VCaP (cell line): Measurements from ENCODE around the gene NXN.

ENCODE experiments used
- H3K27ac ChIP-seq: fragments of 450-650 bp; 2 replicates; pipeline ENCODE4 v1.5.1; 2017
- CTCF ChIP-seq: fragments of 450-650 bp; conservative IDR thresholded peaks from 2 replicates; pipeline ENCODE4 v1.5.1; 2017; ENCODE audit warnings: mild to moderate bottlenecking, moderate library complexity

NXN gene

GRCh38 chr17:825216-825615, 154.4 kb downstream of the NXN start:
- TF ChIP-seq CTCF, result no peak

DNA sequence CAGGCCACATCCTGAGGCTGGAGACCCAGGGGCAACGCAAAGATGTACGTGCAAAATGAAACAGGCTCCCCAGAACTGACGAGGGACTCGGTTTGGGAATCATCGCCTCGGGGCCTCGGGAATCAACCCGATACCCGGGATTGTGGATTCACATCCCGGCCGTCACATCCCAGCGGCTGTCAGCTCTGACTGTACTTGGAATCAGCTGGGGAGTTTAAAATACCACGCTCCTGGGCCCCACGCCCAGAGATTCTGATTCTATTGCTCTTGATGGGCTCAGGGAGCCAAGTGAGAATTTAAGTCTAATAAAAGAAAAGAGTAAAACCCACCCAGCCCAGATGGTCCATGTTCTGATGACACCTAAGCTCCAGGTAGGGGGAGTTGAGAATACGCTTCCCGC, 155.2 kb downstream of the NXN start:
- no peak for TF ChIP-seq CTCF

More at GRCh38 chr17:825216-825615, 154.4 kb downstream of the NXN start:
- H3K27ac ChIP-seq, result no peak overlapping the region

DNA sequence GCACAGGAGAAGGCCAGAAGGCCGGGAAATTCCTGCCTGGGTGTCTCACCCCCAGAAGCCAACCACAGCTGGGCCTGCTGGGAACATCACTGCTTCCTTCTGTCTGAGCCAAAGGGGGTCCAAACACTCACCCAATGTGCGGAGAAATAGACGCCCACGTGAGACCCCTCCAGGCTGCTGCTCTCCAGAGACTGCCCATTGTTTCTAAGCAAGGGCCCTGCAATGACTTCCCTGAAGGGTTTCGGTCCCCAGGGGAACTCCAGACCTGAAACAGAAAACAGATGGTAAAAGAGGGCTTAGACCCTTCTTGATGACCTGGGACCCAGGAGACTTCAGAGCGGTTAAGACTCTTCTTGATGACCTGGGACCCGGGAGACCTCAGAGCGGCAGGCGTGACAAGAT, 156.1 kb downstream of the NXN start:
- no peak for TF ChIP-seq CTCF
- no peak overlapping the region for H3K27ac ChIP-seq

More for the DNA sequence above, 155.2 kb downstream of the NXN start:
- H3K27ac ChIP-seq, result no peak overlapping the region

- no peak overlapping the region for H3K27ac ChIP-seq
- no peak for TF ChIP-seq CTCF
These were observed 160.3 kb downstream of the NXN start for GRCh38 chr17:819251-819650.

GRCh38 chr17:814371-814770, 165.2 kb downstream of the NXN start:
- no peak for TF ChIP-seq CTCF

DNA sequence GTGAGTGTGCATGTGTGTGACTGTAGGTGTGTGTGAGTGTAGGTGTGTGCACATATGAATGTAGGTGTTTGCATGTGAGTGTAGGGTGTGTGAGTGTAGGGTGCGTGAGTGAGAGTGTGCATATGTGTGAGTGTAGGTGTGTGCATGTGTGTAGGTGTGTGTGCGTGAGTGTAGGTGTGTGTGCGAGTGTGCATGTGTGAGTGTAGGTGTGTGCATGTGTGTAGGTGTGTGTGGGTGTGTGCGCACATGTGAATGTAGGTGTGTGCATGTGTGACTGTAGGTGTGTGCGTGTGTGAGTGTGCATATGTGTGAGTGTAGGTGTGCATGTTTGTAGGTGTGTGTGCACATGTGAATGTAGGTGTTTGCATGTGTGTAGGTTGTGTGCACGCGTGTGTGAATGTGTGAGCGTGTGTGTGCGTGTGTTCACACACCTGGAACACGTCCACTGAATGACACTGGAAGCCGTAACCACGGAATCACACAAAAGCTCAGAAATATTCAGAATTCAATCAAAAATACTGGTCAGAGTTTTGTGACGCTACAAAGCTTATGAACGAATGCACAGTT, 166.9 kb downstream of the NXN start:
- no peak overlapping the region for H3K27ac ChIP-seq
- no peak for TF ChIP-seq CTCF

More at GRCh38 chr17:814371-814770, 165.2 kb downstream of the NXN start:
- no peak overlapping the region for H3K27ac ChIP-seq

DNA sequence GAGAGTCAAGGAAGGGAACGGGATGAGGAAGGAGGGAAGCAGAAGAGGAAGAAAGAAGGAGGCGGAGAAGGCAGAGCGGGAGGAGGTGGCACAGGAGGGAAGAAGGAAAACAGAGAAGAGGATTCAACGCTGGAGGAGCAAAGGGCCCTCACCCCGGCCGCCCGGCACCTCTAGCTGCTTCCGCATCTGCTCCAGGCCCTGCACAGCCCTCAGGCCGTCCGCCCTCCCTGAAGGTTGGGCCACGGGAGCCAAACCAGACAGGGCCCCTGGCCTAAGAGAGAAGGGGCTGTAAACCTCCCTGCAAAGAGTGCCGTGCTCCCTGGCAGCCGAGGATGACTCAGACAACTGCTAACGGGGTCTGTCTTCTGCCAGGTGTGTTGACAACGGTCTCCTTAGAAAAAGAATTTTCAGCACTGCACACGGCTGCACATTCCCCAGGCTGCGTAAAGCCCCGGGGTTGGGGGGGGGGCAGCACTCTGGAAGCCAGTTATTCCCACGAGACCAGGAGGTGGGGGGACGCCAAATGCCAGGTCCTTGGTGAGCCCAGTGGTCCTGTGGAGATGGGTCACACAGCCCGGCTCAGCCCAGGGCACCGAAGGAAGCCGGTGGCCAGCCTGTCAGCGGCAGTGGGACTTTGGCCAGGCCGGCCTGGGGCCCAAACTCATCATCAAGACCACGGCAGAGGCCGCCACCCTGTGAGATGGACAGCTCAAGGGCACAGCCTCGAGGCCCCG, 168.4 kb downstream of the NXN start:
- no peak for TF ChIP-seq CTCF
- no peak overlapping the region for H3K27ac ChIP-seq
